Cardiac muscle cell (in vitro differentiated cells and primary cell): ENCODE results near the gene PDZD7. TPM values are rescaled to one million over a fixed set of nuclear protein-coding genes. Genes with fewer than 3 reads are reported as not detected.

Source experiments
- DNase-seq, 2 donors: peaks; one replicate each; pipeline versions ENCODE4 v3.0.0 to v3.0.0-alpha.2; 2010 to 2017; ENCODE audit warnings: low read depth in 1 of 2, low spot score in 1 of 2
- H3K27ac ChIP-seq: fragments of 200-600 bp; sonication (generic); 2 replicates; pipeline ENCODE4 v1.5.1; 2016
- H3K27me3 ChIP-seq: fragments of 200-600 bp; sonication (generic); 2 replicates; pipeline ENCODE4 v1.6.0; 2016; ENCODE audit warnings: control low read depth
- H3K36me3 ChIP-seq: fragments of 200-600 bp; sonication (generic); 2 replicates; pipeline ENCODE4 v1.5.1; 2016; ENCODE audit warnings: control low read depth
- H3K4me1 ChIP-seq: fragments of 200-600 bp; sonication (generic); 2 replicates; pipeline ENCODE4 v1.8.1; 2017; ENCODE audit warnings: low read depth, mild to moderate bottlenecking, mixed run types
- H3K4me3 ChIP-seq: fragments of 200-600 bp; sonication (generic); 2 replicates; pipeline ENCODE4 v1.5.1; 2016; ENCODE audit warnings: mild to moderate bottlenecking
- H3K9me3 ChIP-seq: fragments of 200-600 bp; sonication (generic); 2 replicates; pipeline ENCODE4 v1.5.1; 2017; ENCODE audit warnings: low read depth, mild to moderate bottlenecking, control low read depth
- polyA plus RNA-seq: library from polyadenylated mRNA; unstranded; fragments of >200 nt; fragmentation: Nextera tagmentation; extraction: Ambion mirVana; gene quantifications from 2 replicates; pipeline ENCODE4 v1.2.1, GENCODE V29; 2016
- total RNA-seq: library from RNA; depleted of rRNA; stranded (reverse); fragments of >200 nt; gene quantifications from 2 replicates; pipeline ENCODE4 v1.2.3, GENCODE V29; 2016
- TF ChIP-seq, protein P1 (sequence below): IDR thresholded peaks from 2 replicates; pipeline ENCODE4 v1.5.1; 2012; ENCODE audit warnings: low read depth, mild to moderate bottlenecking, low read length

Gene PDZD7
- 1.3 and 4.5 TPM in 2 replicates for total RNA-seq
- polyA plus RNA-seq = 2.4 and 7.7 TPM in 2 replicates

- Histone ChIP-seq H3K4me1 (peaks cover 26% of the 10 kb centered on the region), H3K27me3 (peaks cover 9% of the 10 kb centered on the region), H3K27ac (no peak within 1 kb of the TSS)
Observed at GRCh38 chr10:101031128-101031795, at the start of gene PDZD7, which contains the start of gene SFXN3. Gene PDZD7 (minus strand): TSS chr10:101031129. CDS start chr10:101030219, 910 bp downstream. Gene SFXN3 (plus strand): TSS chr10:101031234. CDS start chr10:101034695, 3,461 bp downstream.

GRCh38 chr10:101079874-101080273 is 48.9 kb upstream of the PDZD7 start:
- Histone ChIP-seq H3K4me3 (no peak overlapping the region), H3K27ac (no peak overlapping the region), H3K4me1 (peaks cover 7% of the 10 kb centered on the region), H3K9me3 (no peaks in the 10 kb centered on the region), H3K36me3 (no peaks in the 10 kb centered on the region), H3K27me3 (peaks cover 64% of the 10 kb centered on the region)
- DNase-seq = no peak
- TF ChIP-seq, protein P1, sequence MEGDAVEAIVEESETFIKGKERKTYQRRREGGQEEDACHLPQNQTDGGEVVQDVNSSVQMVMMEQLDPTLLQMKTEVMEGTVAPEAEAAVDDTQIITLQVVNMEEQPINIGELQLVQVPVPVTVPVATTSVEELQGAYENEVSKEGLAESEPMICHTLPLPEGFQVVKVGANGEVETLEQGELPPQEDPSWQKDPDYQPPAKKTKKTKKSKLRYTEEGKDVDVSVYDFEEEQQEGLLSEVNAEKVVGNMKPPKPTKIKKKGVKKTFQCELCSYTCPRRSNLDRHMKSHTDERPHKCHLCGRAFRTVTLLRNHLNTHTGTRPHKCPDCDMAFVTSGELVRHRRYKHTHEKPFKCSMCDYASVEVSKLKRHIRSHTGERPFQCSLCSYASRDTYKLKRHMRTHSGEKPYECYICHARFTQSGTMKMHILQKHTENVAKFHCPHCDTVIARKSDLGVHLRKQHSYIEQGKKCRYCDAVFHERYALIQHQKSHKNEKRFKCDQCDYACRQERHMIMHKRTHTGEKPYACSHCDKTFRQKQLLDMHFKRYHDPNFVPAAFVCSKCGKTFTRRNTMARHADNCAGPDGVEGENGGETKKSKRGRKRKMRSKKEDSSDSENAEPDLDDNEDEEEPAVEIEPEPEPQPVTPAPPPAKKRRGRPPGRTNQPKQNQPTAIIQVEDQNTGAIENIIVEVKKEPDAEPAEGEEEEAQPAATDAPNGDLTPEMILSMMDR = no peak

More at GRCh38 chr10:101031128-101031795, at the start of gene PDZD7, which contains the start of gene SFXN3:
- Histone ChIP-seq H3K36me3 (no peaks in the 10 kb centered on the region), H3K4me3 (peak within 1 kb of the TSS; percentile 43), H3K9me3 (no peaks in the 10 kb centered on the region)
- DNase-seq = peak; percentile 95 to 96
- TF ChIP-seq, protein P1 = no peak

GRCh38 chr10:101076630-101077029 is 45.7 kb upstream of the PDZD7 start:
- peaks cover 14% of the 10 kb centered on the region for H3K4me1 ChIP-seq
- no peaks in the 10 kb centered on the region for H3K36me3 ChIP-seq
- TF ChIP-seq, protein P1 = no peak
- H3K4me3 ChIP-seq = no peak overlapping the region
- H3K27ac ChIP-seq = no peak overlapping the region
- H3K9me3 ChIP-seq = no peaks in the 10 kb centered on the region
- peaks cover 39% of the 10 kb centered on the region for H3K27me3 ChIP-seq
- no peak for DNase-seq

GRCh38 chr10:101075775-101076174 is 44.8 kb upstream of the PDZD7 start:
- H3K9me3 ChIP-seq = no peaks in the 10 kb centered on the region
- DNase-seq = no peak
- H3K4me1 ChIP-seq = peaks cover 14% of the 10 kb centered on the region
- peaks cover 33% of the 10 kb centered on the region for H3K27me3 ChIP-seq
- TF ChIP-seq, protein P1 = no peak
- no peak overlapping the region for H3K27ac ChIP-seq
- no peaks in the 10 kb centered on the region for H3K36me3 ChIP-seq
- no peak overlapping the region for H3K4me3 ChIP-seq

DNA sequence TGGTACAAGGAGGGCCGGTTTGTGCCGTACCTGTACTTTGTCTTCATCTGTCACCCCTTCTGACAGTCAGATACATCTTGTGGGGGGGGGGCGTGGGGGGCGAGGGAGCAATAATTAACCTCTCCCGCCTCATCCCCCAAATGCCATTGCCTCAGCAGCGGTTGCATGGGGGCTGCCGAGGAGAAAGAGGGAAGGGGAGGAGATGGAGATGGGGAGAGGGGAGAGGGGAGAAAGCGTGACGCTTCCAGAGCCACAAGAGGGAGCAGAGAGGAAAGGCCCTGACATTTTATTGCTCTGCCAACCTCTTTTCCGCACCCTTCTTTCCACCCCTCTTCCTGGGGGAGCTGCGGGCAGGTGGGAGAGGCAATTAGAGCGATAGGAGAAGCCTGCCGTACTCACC is 42.7 kb upstream of the PDZD7 start:
- Histone ChIP-seq H3K4me1 (peaks cover 14% of the 10 kb centered on the region), H3K27ac (no peak overlapping the region), H3K27me3 (peaks cover 13% of the 10 kb centered on the region), H3K36me3 (no peaks in the 10 kb centered on the region), H3K4me3 (no peak overlapping the region), H3K9me3 (no peaks in the 10 kb centered on the region)
- DNase-seq = no peak
- TF ChIP-seq, protein P1 = no peak
